ENCODE measurements around the gene CD36.

The CD36 gene

GRCh38 chr7:80725181-80725611, 86.8 kb downstream of the CD36 start:
- no peak for DNase-seq (ENCODE audit: low spot score)
- TF ChIP-seq CTCF (IDR thresholded peaks at IDR 0.05; ENCODE audit: extremely low read depth, insufficient read depth, missing control alignments), result no peak
- in situ Hi-C loops (cut with MboI; ENCODE audit: low pct_unique_long_range_greater_than_20kb, low sequenced_read_pairs, unreplicated experiment), result no loop called here
